Stimulated activated CD8-positive, alpha-beta memory T cell treated with anti-CD3 and anti-CD28 coated beads, Interleukin-7, amount 100 ng/mL, for 48 hours (primary cell): Measurements from ENCODE around the gene LTC4S.
"Not testable (repeated sequence)": the region's sequence is repeated elsewhere in the genome, so short reads cannot be mapped to it uniquely, and the experiment has no call there.

ENCODE experiments used
- DNase-seq, 2 donors: peaks; one replicate each; pipeline ENCODE4 v3.0.0-alpha.2; 2020; ENCODE audit warnings: low read depth in 1 of 2; ENCODE audit errors: extremely low read depth in 1 of 2

Gene LTC4S

GRCh38 chr5:179769271-179769670 is 24.5 kb upstream of the LTC4S start:
- no peak for DNase-seq

GRCh38 chr5:179769796-179770195 is 24.0 kb upstream of the LTC4S start:
- DNase-seq = no peak

- DNase-seq = no peak
Observed at GRCh38 chr5:179771311-179771895, 22.4 kb upstream of the LTC4S start.

GRCh38 chr5:179772351-179772750 is 21.4 kb upstream of the LTC4S start:
- no peak for DNase-seq

- no peak for DNase-seq
Observed at GRCh38 chr5:179773686-179774040, 20.1 kb upstream of the LTC4S start.

GRCh38 chr5:179774442-179774841 is 19.3 kb upstream of the LTC4S start:
- no peak for DNase-seq

GRCh38 chr5:179776411-179776938 is 17.3 kb upstream of the LTC4S start:
- no peak for DNase-seq

GRCh38 chr5:179777456-179777855 is 16.3 kb upstream of the LTC4S start:
- no peak for DNase-seq

- no peak for DNase-seq
Observed at GRCh38 chr5:179777909-179778308, 15.9 kb upstream of the LTC4S start.

GRCh38 chr5:179778591-179778990 is 15.2 kb upstream of the LTC4S start:
- no peak for DNase-seq

GRCh38 chr5:179779826-179780225 is 14.0 kb upstream of the LTC4S start:
- no peak for DNase-seq

- no peak for DNase-seq
Observed at GRCh38 chr5:179780362-179780761, 13.4 kb upstream of the LTC4S start.

GRCh38 chr5:179781846-179782245 is 11.9 kb upstream of the LTC4S start:
- DNase-seq = no peak

GRCh38 chr5:179783128-179783527 is 10.7 kb upstream of the LTC4S start:
- no peak for DNase-seq

GRCh38 chr5:179786861-179787260 is 6.9 kb upstream of the LTC4S start:
- no peak for DNase-seq

- DNase-seq = no peak
Observed at GRCh38 chr5:179788193-179788854, 5.5 kb upstream of the LTC4S start.

- DNase-seq = not testable (repeated sequence)
Observed at GRCh38 chr5:179789278-179789677, 4.5 kb upstream of the LTC4S start.

- DNase-seq = no peak
Observed at GRCh38 chr5:179791881-179792611, 1.7 kb upstream of the LTC4S start.

GRCh38 chr5:179792612-179793467 is 946 bp upstream of the LTC4S start:
- DNase-seq = no peak

- no peak for DNase-seq
Observed at GRCh38 chr5:179794171-179794570, 385 bp downstream of the LTC4S start.

GRCh38 chr5:179794575-179794974 is 789 bp downstream of the LTC4S start:
- no peak for DNase-seq
